Adrenal gland (tissue), 19 donors: ENCODE measurements around the gene CYP26A1. TPM values are rescaled to one million over a fixed set of nuclear protein-coding genes. Genes with fewer than 3 reads are reported as not detected.

ENCODE experiments used
- DNase-seq, 7 donors: peaks; one replicate each; pipeline ENCODE4 v3.0.0-alpha.2; 2019 to 2020
- H3K27ac ChIP-seq, 5 donors: fragments of 200-600 bp; sonication (generic) in 4 of 5; 1 replicate in 3 of 5; 2 replicates in 2 of 5; pipeline versions ENCODE4 v1.5.1 to v1.8.0; 2016 to 2020; ENCODE audit warnings: mild to moderate bottlenecking in 1 of 5
- H3K27me3 ChIP-seq: fragments of 200-600 bp; 2 replicates; pipeline ENCODE4 v1.8.0; 2021
- H3K36me3 ChIP-seq, 2 donors: fragments of 200-600 bp; replicated peaks in 1 of 2; 1 replicate in 1 of 2; 2 replicates in 1 of 2; pipeline versions ENCODE4 v1.5.1 to v1.8.0; 2018 to 2022
- H3K4me1 ChIP-seq, 2 donors: fragments of 200-600 bp; replicated peaks in 1 of 2; 1 replicate in 1 of 2; 2 replicates in 1 of 2; pipeline versions ENCODE4 v1.5.1 to v1.8.0; 2018 to 2021
- H3K4me3 ChIP-seq, 4 donors: fragments of 200-600 bp; sonication (generic) in 3 of 4; one replicate each; pipeline ENCODE4 v1.5.1; 2016 to 2018
- H3K9me3 ChIP-seq, 3 donors: fragments of 200-600 bp; sonication (generic) in 1 of 3; replicated peaks in 1 of 3; 1 replicate in 2 of 3; 2 replicates in 1 of 3; pipeline versions ENCODE4 v1.5.1 to v1.8.0; 2016 to 2021
- CTCF ChIP-seq, 6 experiments: fragments of 450-650 bp in 4 of 6; fragments of 200-600 bp in 2 of 6; sonication (generic) in 1 of 6; IDR thresholded peaks; 1 replicate in 5 of 6; 2 replicates in 1 of 6; pipeline versions ENCODE4 v1.5.1 to v1.8.0; 2016 to 2021; ENCODE audit warnings: antibody characterized with exemption in 6 of 6, mild to moderate bottlenecking in 2 of 6, moderate library complexity in 1 of 6
- POLR2A ChIP-seq, 2 donors: fragments of 450-650 bp; IDR thresholded peaks; one replicate each; pipeline ENCODE4 v1.6.1; 2017; ENCODE audit warnings: antibody characterized with exemption in 2 of 2, mild to moderate bottlenecking in 2 of 2, moderate library complexity in 1 of 2
- WGBS, 4 donors: extraction: QIAGEN DNeasy Blood & Tissue Kit in 2 of 4; methylation state at CpG; one replicate each; pipeline versions ENCODE4 v1.1.5 to v1.1.7; 2013 to 2017; 5-methylcytosine and 5-hydroxymethylcytosine counted together
- intact Hi-C, 2 donors: fragments of 100-400 bp; cut with DNase I; formaldehyde crosslinking; loops; one replicate each; pipeline versions ENCODE4 v1.14.1 to v1.15.0; 2022 to 2023
- long read RNA-seq, 10 donors: library from polyadenylated mRNA in 3 of 10; unstranded in 2 of 10; stranded (forward) in 1 of 10; transcript quantifications; one replicate each; pipeline ENCODE4 v2.0.0 and lab custom pipeline, GENCODE V29; 2021 to 2026
- polyA plus RNA-seq, 3 donors: library from polyadenylated mRNA; stranded (reverse); fragments of 200-250 nt in 2 of 3; fragments of 350-450 nt in 1 of 3; fragmentation: Illumina TruSeq in 1 of 3; extraction: RNeasy Lipid Tissue Mini Kit (QIAGEN cat#74804) in 1 of 3; gene quantifications; one replicate each; pipeline ENCODE4 v1.2.3, GENCODE V29; 2013 to 2014
- total RNA-seq, 9 donors: library from RNA; depleted of rRNA in 4 of 9; stranded (reverse); fragments of >200 nt in 4 of 9; fragments of 120-200 nt in 1 of 9; fragmentation: NEBNext Ultra II Directional in 1 of 9; extraction: Animal tissue kit (Norgen Biotek cat#: 25700) in 1 of 9; gene quantifications; one replicate each; pipeline versions ENCODE4 v1.1.0 to v1.2.4, GENCODE V29; 2013 to 2023
- donor health status: healthy with polysubstance abuse.
- donor health status: Bipolar disorder and iron deficiency.
- donor health status: DM: yes; HTN: yes; CAD: no.
- donor health status: DM: no; HTN: no; CAD: no.
- donor health status: DM: no; HTN: no; CAD: no.
- donor health status: DM: yes; HTN: yes; CAD: no.

The CYP26A1 gene
- 1 to 10 TPM in 1 of 9 donors, under 1 TPM in 4, not detected in 4; 0.06 to 4.2 (median 0.32) TPM for total RNA-seq
- polyA plus RNA-seq, result under 1 TPM; 0.10 to 0.62 (median 0.56) TPM
- long read RNA-seq, donor 1, result 0 reads
- long read RNA-seq, donor 2, result 0 reads
- long read RNA-seq, donor 3, result 0 reads
- long read RNA-seq, donor 4, result 0 reads
- long read RNA-seq, donor 5, partial matches to known transcripts, result 0 of 2 reads
- long read RNA-seq, donor 5, other reads (novel, unspliced or antisense), result 0 of 2 reads
- long read RNA-seq, donor 6, result 0 reads
- long read RNA-seq, donor 7, result 0 reads
- long read RNA-seq, donor 8, result 0 reads
- long read RNA-seq, donor 9, result 0 reads
- long read RNA-seq, donor 10, result 0 reads

- DNase-seq, result no peak
- Histone ChIP-seq H3K27me3 (peaks cover 41% of the 10 kb centered on the region), H3K36me3 (no peaks in the 10 kb centered on the region), H3K27ac (no peak within 1 kb of the TSS), H3K4me3 (peak within 1 kb of the TSS in 1 of 4 donors; percentile 33), H3K4me1 (peaks cover 17 to 44% of the 10 kb centered on the region in 2 donors), H3K9me3 (no peaks in the 10 kb centered on the region)
- TF ChIP-seq POLR2A (IDR thresholded peaks at IDR 0.05) (no peak), CTCF (IDR thresholded peaks at IDR 0.05) (no peak)
- WGBS, 4 donors, result 0 to 1% (median 0%) methylated on average over 1 to 52 of the region's 52 CpGs
- intact Hi-C loops, result no loop called here
These were observed at the start of gene CYP26A1 for GRCh38 chr10:93073539-93074146. Gene CYP26A1 (plus strand): TSS chr10:93073893. CDS start chr10:93073935, 42 bp downstream.

DNA sequence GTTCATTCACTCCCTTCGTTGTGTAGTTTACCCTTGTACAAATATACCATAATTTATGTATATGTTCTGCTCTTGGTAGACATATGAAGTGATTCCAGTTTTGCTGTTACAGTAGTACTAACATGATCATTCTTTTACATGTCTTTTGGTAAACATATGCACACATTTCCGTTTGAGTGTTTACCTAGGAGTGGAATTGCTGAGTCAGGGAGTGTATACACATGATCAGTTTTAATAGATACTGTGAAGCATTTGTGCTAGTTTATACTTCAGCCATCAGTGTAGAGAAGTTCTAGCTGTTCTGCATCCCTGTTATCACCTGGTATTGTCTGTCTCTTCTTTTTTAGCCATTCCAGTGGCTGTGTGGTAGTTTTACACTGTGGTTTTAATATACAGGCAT, 47.6 kb upstream of the CYP26A1 start:
- no peak for DNase-seq
- Histone ChIP-seq H3K36me3 (no peaks in the 10 kb centered on the region), H3K9me3 (no peaks in the 10 kb centered on the region), H3K4me3 (no peak overlapping the region), H3K27me3 (no peaks in the 10 kb centered on the region), H3K27ac (no peak overlapping the region), H3K4me1 (peaks cover 0 to 9% of the 10 kb centered on the region in 2 donors)
- 90 to 91% (median 90%) methylated on average over 2 of the region's 2 CpGs for WGBS, 4 donors
- intact Hi-C loops, result no loop called here
- no peak for TF ChIP-seq POLR2A (IDR thresholded peaks at IDR 0.05)
- no peak for TF ChIP-seq CTCF (IDR thresholded peaks at IDR 0.05)

DNA sequence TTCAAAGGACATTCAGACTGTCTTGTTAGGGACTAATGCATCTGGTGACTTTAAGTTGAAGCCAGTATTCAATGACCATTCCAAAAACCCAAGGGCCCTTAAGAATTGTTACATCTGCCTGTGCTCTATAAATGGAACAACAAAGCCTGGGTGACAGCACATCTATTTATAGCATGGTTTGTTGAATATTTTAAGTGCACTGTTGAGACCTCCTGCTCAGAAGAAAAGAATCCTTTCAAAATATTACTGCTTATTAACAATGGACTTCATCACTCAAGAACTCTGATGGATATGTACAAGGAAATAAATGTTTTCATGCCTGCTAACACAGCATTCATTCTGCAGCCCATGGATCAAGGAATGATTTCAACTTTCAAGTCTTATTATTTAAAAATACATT, 46.2 kb upstream of the CYP26A1 start:
- no peaks in the 10 kb centered on the region for H3K27me3 ChIP-seq
- TF ChIP-seq CTCF (IDR thresholded peaks at IDR 0.05), result no peak
- no peak for TF ChIP-seq POLR2A (IDR thresholded peaks at IDR 0.05)
- intact Hi-C loops, result no loop called here
- no peak overlapping the region for H3K27ac ChIP-seq
- DNase-seq, result no peak
- H3K9me3 ChIP-seq, result no peaks in the 10 kb centered on the region
- no peak overlapping the region for H3K4me3 ChIP-seq
- H3K4me1 ChIP-seq, result peaks cover 0 to 9% of the 10 kb centered on the region in 2 donors
- H3K36me3 ChIP-seq, result no peaks in the 10 kb centered on the region

DNA sequence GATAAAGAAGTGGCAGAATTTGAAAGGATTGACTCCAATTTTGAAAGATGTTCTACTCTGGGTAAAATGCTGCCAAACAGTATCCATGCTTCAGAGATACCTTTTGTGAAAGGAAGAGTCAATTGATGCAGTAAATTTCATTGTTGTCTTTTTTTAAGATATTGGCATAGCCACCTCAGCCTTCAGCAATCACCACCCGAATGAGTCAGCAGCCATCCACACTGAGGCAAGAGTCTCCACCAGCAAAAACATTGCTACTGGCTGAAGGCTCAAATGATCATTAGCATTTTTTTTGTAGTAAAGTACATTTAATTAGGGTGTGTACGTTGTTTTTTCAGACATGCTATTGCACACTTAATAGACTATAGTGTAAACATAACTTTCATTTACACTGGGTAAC, 44.8 kb upstream of the CYP26A1 start:
- peaks cover 0 to 9% of the 10 kb centered on the region in 2 donors for H3K4me1 ChIP-seq
- H3K27ac ChIP-seq, result no peak overlapping the region
- peak in 4 of 7 donors; percentile 19 to 44 (median 36) for DNase-seq
- H3K4me3 ChIP-seq, result no peak overlapping the region
- no peaks in the 10 kb centered on the region for H3K9me3 ChIP-seq
- 52 to 77% (median 65%) methylated on average over 2 of the region's 2 CpGs for WGBS, 4 donors
- H3K27me3 ChIP-seq, result no peaks in the 10 kb centered on the region
- TF ChIP-seq POLR2A (IDR thresholded peaks at IDR 0.05) (no peak), CTCF (IDR thresholded peaks at IDR 0.05) (no peak)
- H3K36me3 ChIP-seq, result no peaks in the 10 kb centered on the region
- intact Hi-C loops, result no loop called here
